Esophagus squamous epithelium (tissue), 4 donors: Measurements from ENCODE around the gene NOP16.

Source experiments
- CTCF ChIP-seq, 6 experiments: fragments of 450-650 bp in 4 of 6; fragments of 200-600 bp in 2 of 6; sonication (generic) in 2 of 6; IDR thresholded peaks; one replicate each; pipeline ENCODE4 v1.5.1; 2016 to 2019; ENCODE audit warnings: antibody characterized with exemption in 6 of 6, mild to moderate bottlenecking in 4 of 6, moderate library complexity in 4 of 6
- POLR2A ChIP-seq, 4 donors: fragments of 450-650 bp; IDR thresholded peaks; one replicate each; pipeline ENCODE4 v1.6.1; 2017; ENCODE audit warnings: antibody characterized with exemption in 4 of 4, mild to moderate bottlenecking in 4 of 4, moderate library complexity in 3 of 4

GRCh38 chr5:176429972-176430371, 41.6 kb upstream of the NOP16 start:
- TF ChIP-seq CTCF (IDR thresholded peaks at IDR 0.05) (no peak), POLR2A (IDR thresholded peaks at IDR 0.05) (no peak)
